SH-SY5Y (cell line): ENCODE measurements around the gene COLEC11.

ENCODE experiments used
- GATA2 ChIP-seq: IDR thresholded peaks from 2 replicates; pipeline ENCODE4 v1.6.1; 2011; ENCODE audit warnings: mild to moderate bottlenecking, low read depth, low read length
- GATA3 ChIP-seq: IDR thresholded peaks from 2 replicates; pipeline ENCODE4 v1.6.1; 2011; ENCODE audit warnings: low read depth, mild to moderate bottlenecking, low read length, moderate library complexity

- no peak for TF ChIP-seq GATA2
- no peak for TF ChIP-seq GATA3
These were observed 39.2 kb downstream of the COLEC11 start for GRCh38 chr2:3633982-3634595.
